Right lobe of liver (tissue), 4 donors: Measurements from ENCODE around the gene ANKS1B.
"Not testable (repeated sequence)": the region's sequence is repeated elsewhere in the genome, so short reads cannot be mapped to it uniquely, and the experiment has no call there.

Experiments
- CTCF ChIP-seq, 4 donors: fragments of 200-600 bp in 3 of 4; fragments of 450-650 bp in 1 of 4; IDR thresholded peaks; one replicate each; pipeline versions ENCODE4 v1.5.1 to v1.8.0; 2016 to 2022; ENCODE audit warnings: antibody characterized with exemption in 4 of 4, mild to moderate bottlenecking in 2 of 4
- POLR2A ChIP-seq: fragments of 450-650 bp; IDR thresholded peaks from one replicate; pipeline ENCODE4 v1.6.1; 2017; ENCODE audit warnings: antibody characterized with exemption, mild to moderate bottlenecking
- donor health status: DM: no; HTN: no; CAD: no.
- donor health status: DM: no; HTN: no; CAD: no.
- donor health status: DM: no; HTN: yes; CAD: no.

- not testable (repeated sequence) for TF ChIP-seq POLR2A; CTCF (IDR thresholded peaks at IDR 0.05)
These were observed 265.2 kb downstream of the ANKS1B start for GRCh38 chr12:99719411-99720082.
